B cell (primary cell): Measurements from ENCODE around the gene NMNAT3.

ENCODE experiments used
- EZH2 ChIP-seq: IDR thresholded peaks from 2 replicates; pipeline ENCODE4 v1.6.1; 2012; ENCODE audit warnings: borderline replicate concordance, low read depth, mild to moderate bottlenecking, moderate library complexity, low read length; ENCODE audit not compliant: insufficient read depth, poor library complexity, severe bottlenecking
- TF ChIP-seq, protein P1 (sequence below): fragments of 200-600 bp; IDR thresholded peaks from one replicate; pipeline ENCODE4 v1.8.0; 2022; ENCODE audit warnings: antibody characterized with exemption, mild to moderate bottlenecking

DNA sequence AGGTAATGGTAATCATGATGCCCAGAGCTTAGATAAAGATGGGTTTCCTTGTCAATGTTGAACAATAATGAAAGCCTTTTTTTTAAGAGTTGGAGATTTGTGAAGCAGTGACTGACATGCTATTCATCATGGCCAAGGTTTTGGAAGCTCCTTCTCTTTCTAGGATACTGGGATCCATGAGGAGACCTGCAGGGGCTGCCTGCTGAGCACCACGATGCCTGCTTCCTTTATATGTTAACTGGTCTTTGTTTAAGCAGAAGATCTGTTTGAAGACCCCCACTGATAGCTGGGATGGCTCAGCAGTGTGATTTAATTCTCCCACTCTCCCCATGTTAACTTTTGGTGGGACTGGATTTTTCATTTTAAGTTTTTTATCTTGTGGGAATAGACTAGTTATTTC lies 154.1 kb downstream of the NMNAT3 start:
- TF ChIP-seq, protein P1, sequence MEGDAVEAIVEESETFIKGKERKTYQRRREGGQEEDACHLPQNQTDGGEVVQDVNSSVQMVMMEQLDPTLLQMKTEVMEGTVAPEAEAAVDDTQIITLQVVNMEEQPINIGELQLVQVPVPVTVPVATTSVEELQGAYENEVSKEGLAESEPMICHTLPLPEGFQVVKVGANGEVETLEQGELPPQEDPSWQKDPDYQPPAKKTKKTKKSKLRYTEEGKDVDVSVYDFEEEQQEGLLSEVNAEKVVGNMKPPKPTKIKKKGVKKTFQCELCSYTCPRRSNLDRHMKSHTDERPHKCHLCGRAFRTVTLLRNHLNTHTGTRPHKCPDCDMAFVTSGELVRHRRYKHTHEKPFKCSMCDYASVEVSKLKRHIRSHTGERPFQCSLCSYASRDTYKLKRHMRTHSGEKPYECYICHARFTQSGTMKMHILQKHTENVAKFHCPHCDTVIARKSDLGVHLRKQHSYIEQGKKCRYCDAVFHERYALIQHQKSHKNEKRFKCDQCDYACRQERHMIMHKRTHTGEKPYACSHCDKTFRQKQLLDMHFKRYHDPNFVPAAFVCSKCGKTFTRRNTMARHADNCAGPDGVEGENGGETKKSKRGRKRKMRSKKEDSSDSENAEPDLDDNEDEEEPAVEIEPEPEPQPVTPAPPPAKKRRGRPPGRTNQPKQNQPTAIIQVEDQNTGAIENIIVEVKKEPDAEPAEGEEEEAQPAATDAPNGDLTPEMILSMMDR: no peak
- TF ChIP-seq EZH2: no peak
